Activated T-helper 2 cell treated with anti-CD3 and anti-CD28 coated beads, Interferon-gamma antibody, Interleukin-2, Interleukin-4, amounts not matched to agents 10 μg/mL and 5 μg/mL and 100 μg/mL, durations not matched to agents 14 hours and 24 hours and 36 hours (primary cell): Measurements from ENCODE around the gene TMEM182. TPM values are rescaled to one million over a fixed set of nuclear protein-coding genes. Genes with fewer than 3 reads are reported as not detected.

Source experiments
- DNase-seq: peaks from one replicate; pipeline ENCODE4 v3.0.0; 2021; ENCODE audit warnings: low spot score
- H3K27ac Mint-ChIP-seq: one replicate; pipeline ENCODE4 v1.8.0; 2021; ENCODE audit warnings: mixed read lengths
- H3K27me3 Mint-ChIP-seq: one replicate; pipeline ENCODE4 v1.8.0; 2021; ENCODE audit warnings: low read depth, mixed read lengths
- H3K36me3 Mint-ChIP-seq: one replicate; pipeline ENCODE4 v1.8.0; 2021; ENCODE audit warnings: low read depth, mixed read lengths
- H3K4me1 Mint-ChIP-seq: one replicate; pipeline ENCODE4 v1.8.0; 2021; ENCODE audit warnings: low read depth, mixed read lengths
- H3K4me3 Mint-ChIP-seq: one replicate; pipeline ENCODE4 v1.8.0; 2021; ENCODE audit warnings: low read depth, mild to moderate bottlenecking, moderate library complexity, mixed read lengths
- H3K9me3 Mint-ChIP-seq: one replicate; pipeline ENCODE4 v1.8.0; 2021; ENCODE audit warnings: mixed read lengths
- intact Hi-C: fragments of 100-400 bp; cut with micrococcal nuclease; formaldehyde crosslinking; loops from one replicate; pipeline ENCODE4 v1.15.1; 2023
- total RNA-seq: library from RNA; stranded (reverse); gene quantifications from 2 replicates; pipeline ENCODE4 v1.2.3, GENCODE V29; 2022

TMEM182 gene
- total RNA-seq, 1 donor from 2014 or later: 3.2 TPM

DNA sequence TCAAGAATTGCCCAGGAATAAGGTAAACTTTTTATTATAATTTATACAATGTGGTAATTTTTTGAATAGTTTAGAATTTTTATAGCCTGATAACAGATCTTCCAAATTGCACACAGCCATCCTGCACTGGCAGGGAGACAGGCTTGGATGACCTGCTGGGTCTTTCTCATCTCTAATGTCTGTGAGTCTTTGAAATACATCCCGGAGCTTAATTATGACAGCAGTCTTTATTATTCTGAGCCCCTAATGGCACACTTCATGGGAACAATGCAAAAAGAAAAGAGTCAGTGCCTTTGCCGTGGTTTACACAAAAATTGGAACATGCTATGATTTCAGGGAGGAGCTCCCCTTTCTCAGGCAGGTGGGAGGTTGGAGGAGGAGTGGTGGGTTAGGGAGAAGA lies 71.0 kb downstream of the TMEM182 start:
- H3K9me3 Mint-ChIP-seq: no peaks in the 10 kb centered on the region
- intact Hi-C loops: no loop called here
- no peak overlapping the region for H3K4me3 Mint-ChIP-seq
- no peaks in the 10 kb centered on the region for H3K36me3 Mint-ChIP-seq
- no peaks in the 10 kb centered on the region for H3K27me3 Mint-ChIP-seq
- H3K27ac Mint-ChIP-seq: no peak overlapping the region
- DNase-seq: no peak
- no peaks in the 10 kb centered on the region for H3K4me1 Mint-ChIP-seq

GRCh38 chr2:102834523-102835273 lies 72.9 kb downstream of the TMEM182 start:
- no peaks in the 10 kb centered on the region for H3K9me3 Mint-ChIP-seq
- intact Hi-C loops: no loop called here

DNA sequence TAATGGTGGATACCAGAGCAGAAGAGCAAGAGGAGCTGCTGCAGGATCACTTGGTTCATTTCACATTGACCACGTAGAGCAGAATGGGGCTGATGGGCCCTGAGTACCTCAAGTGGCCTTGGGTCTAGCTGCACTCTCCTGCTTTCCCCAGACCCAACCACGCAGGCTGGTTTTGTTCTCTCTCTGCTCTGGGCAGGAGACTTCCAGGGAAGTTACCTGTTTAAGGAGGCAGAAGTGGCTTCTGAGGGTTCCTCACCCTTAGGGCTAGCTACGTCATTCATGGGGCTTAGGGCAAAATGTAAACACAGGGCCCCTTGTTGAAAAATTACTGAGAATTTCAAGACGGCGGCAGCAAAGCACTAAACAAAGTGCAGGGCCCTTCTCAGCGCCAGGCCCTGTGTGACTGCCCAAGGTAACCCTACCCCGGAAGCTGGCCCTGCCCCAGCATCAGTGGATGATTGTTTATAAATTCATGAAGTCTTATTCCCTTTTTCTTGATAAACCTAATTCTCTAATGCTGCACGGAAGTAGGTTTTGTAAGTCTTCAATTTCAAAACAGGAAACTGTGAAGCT lies 75.9 kb downstream of the TMEM182 start:
- H3K9me3 Mint-ChIP-seq: no peaks in the 10 kb centered on the region
- no peaks in the 10 kb centered on the region for H3K4me1 Mint-ChIP-seq
- DNase-seq: no peak
- H3K4me3 Mint-ChIP-seq: no peak overlapping the region
- no peak overlapping the region for H3K27ac Mint-ChIP-seq
- intact Hi-C loops: no loop called here
- H3K27me3 Mint-ChIP-seq: no peaks in the 10 kb centered on the region
- no peaks in the 10 kb centered on the region for H3K36me3 Mint-ChIP-seq

More at GRCh38 chr2:102834523-102835273, 72.9 kb downstream of the TMEM182 start:
- no peaks in the 10 kb centered on the region for H3K27me3 Mint-ChIP-seq
- no peak overlapping the region for H3K27ac Mint-ChIP-seq
- no peak for DNase-seq
- H3K36me3 Mint-ChIP-seq: no peaks in the 10 kb centered on the region
- no peaks in the 10 kb centered on the region for H3K4me1 Mint-ChIP-seq
- no peak overlapping the region for H3K4me3 Mint-ChIP-seq

DNA sequence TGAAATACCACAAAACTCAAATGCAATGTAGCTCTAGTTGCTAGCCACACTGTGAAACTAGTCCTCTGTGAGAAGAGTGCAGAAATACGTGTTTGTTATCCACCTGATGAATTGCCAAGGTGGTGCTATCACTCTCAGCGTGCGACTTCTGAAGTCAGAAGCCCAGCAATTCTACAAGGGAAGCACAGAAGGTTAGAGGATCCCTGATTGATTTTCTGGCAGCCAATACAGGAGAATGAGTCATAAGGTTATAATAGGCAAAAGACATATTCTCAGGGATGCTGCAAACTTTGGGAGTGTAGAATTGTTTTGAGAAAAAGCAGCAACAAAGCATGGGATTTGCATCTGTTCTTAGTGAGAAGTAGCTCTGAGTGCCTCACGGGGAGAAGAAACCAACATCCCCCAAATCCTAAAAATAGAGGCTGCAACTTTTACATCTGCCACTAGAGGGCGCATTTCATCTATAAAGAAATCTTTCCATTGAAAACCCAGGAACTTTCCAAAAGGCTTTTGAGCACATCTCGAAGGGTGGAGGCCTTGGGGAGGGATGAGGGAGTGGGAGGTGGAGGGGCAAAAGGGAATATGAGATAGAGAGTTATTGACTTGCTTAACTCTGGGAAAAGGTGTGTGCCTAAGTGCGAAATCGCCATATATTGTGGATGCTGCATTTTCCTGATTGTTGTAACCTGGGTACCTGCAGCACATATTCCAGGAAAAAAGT lies 78.0 kb downstream of the TMEM182 start:
- H3K27ac Mint-ChIP-seq: no peak overlapping the region
- H3K27me3 Mint-ChIP-seq: no peaks in the 10 kb centered on the region
- H3K4me1 Mint-ChIP-seq: no peaks in the 10 kb centered on the region
- H3K4me3 Mint-ChIP-seq: no peak overlapping the region
- no peaks in the 10 kb centered on the region for H3K36me3 Mint-ChIP-seq
- no peaks in the 10 kb centered on the region for H3K9me3 Mint-ChIP-seq
- DNase-seq: no peak
- intact Hi-C loops: no loop called here

DNA sequence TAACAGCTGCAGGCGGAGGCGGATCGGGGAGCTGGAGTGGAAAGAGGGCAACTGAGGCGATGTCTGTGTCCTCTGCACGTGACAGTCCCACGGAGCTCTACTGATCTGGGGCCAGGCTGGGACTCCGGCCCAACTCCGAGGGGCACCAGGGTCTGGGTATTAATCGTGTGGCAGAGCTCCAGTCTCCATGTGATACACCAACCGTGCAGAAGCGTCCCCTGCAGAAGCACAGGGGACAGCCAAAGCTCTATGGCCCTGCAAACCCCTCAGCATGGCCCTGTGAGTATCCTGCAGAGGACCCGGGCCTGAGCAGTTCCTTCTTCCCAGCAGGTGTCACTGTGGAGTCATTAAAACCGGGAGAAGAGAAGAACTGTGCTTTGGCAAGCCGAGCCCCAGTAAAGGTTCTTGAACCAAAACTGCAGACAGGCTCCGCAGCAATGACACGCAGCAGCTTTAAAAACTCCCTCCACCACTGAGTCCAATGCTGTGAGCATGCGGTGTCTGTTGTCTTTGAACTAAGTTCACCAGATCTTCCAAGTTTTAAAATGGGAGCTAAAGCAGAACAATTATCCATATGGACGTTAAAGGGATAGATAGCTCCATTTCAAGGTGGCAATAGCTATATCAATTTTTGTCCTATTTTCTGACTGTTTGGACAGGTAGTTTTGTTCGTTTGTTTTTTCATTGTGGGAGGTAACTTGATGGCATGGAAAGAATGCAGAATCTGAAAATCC lies 79.4 kb downstream of the TMEM182 start:
- H3K27ac Mint-ChIP-seq: no peak overlapping the region
- no peaks in the 10 kb centered on the region for H3K36me3 Mint-ChIP-seq
- H3K9me3 Mint-ChIP-seq: no peaks in the 10 kb centered on the region
- no peak overlapping the region for H3K4me3 Mint-ChIP-seq
- no peak for DNase-seq
- no peaks in the 10 kb centered on the region for H3K4me1 Mint-ChIP-seq
- H3K27me3 Mint-ChIP-seq: no peaks in the 10 kb centered on the region
- intact Hi-C loops: no loop called here

GRCh38 chr2:102843764-102844443 lies 82.1 kb downstream of the TMEM182 start:
- no peak overlapping the region for H3K4me3 Mint-ChIP-seq
- no peaks in the 10 kb centered on the region for H3K9me3 Mint-ChIP-seq
- no peak overlapping the region for H3K27ac Mint-ChIP-seq
- no peak for DNase-seq
- H3K27me3 Mint-ChIP-seq: peaks cover 6% of the 10 kb centered on the region
- no peaks in the 10 kb centered on the region for H3K36me3 Mint-ChIP-seq
- intact Hi-C loops: no loop called here
- H3K4me1 Mint-ChIP-seq: no peaks in the 10 kb centered on the region

- Mint-ChIP-seq H3K36me3 (no peaks in the 10 kb centered on the region), H3K27me3 (peaks cover 12% of the 10 kb centered on the region), H3K4me3 (no peak overlapping the region), H3K4me1 (no peaks in the 10 kb centered on the region), H3K9me3 (no peaks in the 10 kb centered on the region), H3K27ac (no peak overlapping the region)
- intact Hi-C loops: no loop called here
- no peak for DNase-seq
Measured at GRCh38 chr2:102844911-102845310, 83.1 kb downstream of the TMEM182 start.

- intact Hi-C loops: no loop called here
- H3K27me3 Mint-ChIP-seq: peaks cover 16% of the 10 kb centered on the region
- H3K4me1 Mint-ChIP-seq: no peaks in the 10 kb centered on the region
- no peaks in the 10 kb centered on the region for H3K36me3 Mint-ChIP-seq
- H3K27ac Mint-ChIP-seq: no peak overlapping the region
- no peak for DNase-seq
- H3K4me3 Mint-ChIP-seq: no peak overlapping the region
- H3K9me3 Mint-ChIP-seq: peaks cover 3% of the 10 kb centered on the region
Measured at GRCh38 chr2:102848366-102848839, 86.6 kb downstream of the TMEM182 start.

DNA sequence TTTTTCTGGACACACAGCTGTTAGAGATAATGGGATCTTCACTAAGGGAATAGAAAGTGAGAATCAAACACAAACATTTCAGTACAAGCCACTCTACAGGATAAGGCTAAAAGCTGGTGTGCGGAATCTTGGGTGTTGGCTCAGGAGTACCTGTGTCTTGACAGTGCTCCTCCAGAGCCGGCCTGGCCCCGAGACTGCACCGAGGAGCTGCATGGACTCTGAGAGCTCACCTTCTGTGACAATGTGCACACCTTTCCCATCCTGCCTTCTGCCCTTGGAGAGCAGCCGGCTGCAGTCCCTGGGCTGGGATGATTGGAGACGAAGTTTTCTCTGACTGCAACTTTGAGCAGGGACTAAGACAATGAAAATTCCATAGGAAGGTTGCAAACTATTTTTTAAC lies 89.1 kb downstream of the TMEM182 start:
- Mint-ChIP-seq H3K27me3 (peaks cover 16% of the 10 kb centered on the region), H3K9me3 (peaks cover 3% of the 10 kb centered on the region), H3K4me1 (no peaks in the 10 kb centered on the region), H3K27ac (no peak overlapping the region), H3K4me3 (no peak overlapping the region), H3K36me3 (no peaks in the 10 kb centered on the region)
- intact Hi-C loops: no loop called here
- DNase-seq: no peak

- Mint-ChIP-seq H3K27me3 (peaks cover 15% of the 10 kb centered on the region), H3K9me3 (peaks cover 3% of the 10 kb centered on the region), H3K27ac (no peak overlapping the region), H3K36me3 (no peaks in the 10 kb centered on the region), H3K4me1 (no peaks in the 10 kb centered on the region), H3K4me3 (no peak overlapping the region)
- no peak for DNase-seq
- intact Hi-C loops: no loop called here
Measured at GRCh38 chr2:102852867-102853266, 91.0 kb downstream of the TMEM182 start.
